Measurements from ENCODE around the gene SLC45A1.
"Not testable (repeated sequence)": the region's sequence is repeated elsewhere in the genome, so short reads cannot be mapped to it uniquely, and the experiment has no call there.

SLC45A1 gene

GRCh38 chr1:8317647-8318381 is at the start of gene SLC45A1:
Gene SLC45A1, plus strand, starts transcription at chr1:8318114. Its CDS starts 6,216 bp downstream, at chr1:8324330.
- DNase-seq, result peak; percentile 46 to 75 (median 62)

- no peak for DNase-seq
These were observed 44.9 kb upstream of the SLC45A1 start for GRCh38 chr1:8273036-8273435.

- no peak for DNase-seq
These were observed 43.6 kb upstream of the SLC45A1 start for GRCh38 chr1:8274352-8274751.

- DNase-seq, result no peak
These were observed 41.6 kb upstream of the SLC45A1 start for GRCh38 chr1:8276173-8276914.

GRCh38 chr1:8276932-8277331 is 41.0 kb upstream of the SLC45A1 start:
- no peak for DNase-seq

GRCh38 chr1:8278677-8279076 is 39.2 kb upstream of the SLC45A1 start:
- DNase-seq, result not testable (repeated sequence)

GRCh38 chr1:8281843-8282509 is 35.9 kb upstream of the SLC45A1 start:
- DNase-seq, result no peak

GRCh38 chr1:8283058-8283884 is 34.6 kb upstream of the SLC45A1 start:
- no peak for DNase-seq

GRCh38 chr1:8284127-8284526 is 33.8 kb upstream of the SLC45A1 start:
- no peak for DNase-seq

- no peak for DNase-seq
These were observed 32.8 kb upstream of the SLC45A1 start for GRCh38 chr1:8285103-8285502.

GRCh38 chr1:8285965-8286364 is 31.9 kb upstream of the SLC45A1 start:
- DNase-seq, result no peak

- no peak for DNase-seq
These were observed 24.8 kb upstream of the SLC45A1 start for GRCh38 chr1:8293118-8293517.

- DNase-seq, result no peak
These were observed 24.2 kb upstream of the SLC45A1 start for GRCh38 chr1:8293641-8294169.

GRCh38 chr1:8294170-8294697 is 23.7 kb upstream of the SLC45A1 start:
- DNase-seq, result no peak

GRCh38 chr1:8297245-8297644 is 20.7 kb upstream of the SLC45A1 start:
- DNase-seq, result no peak

- DNase-seq, result no peak
These were observed 18.0 kb upstream of the SLC45A1 start for GRCh38 chr1:8299963-8300362.

GRCh38 chr1:8302081-8302956 is 15.6 kb upstream of the SLC45A1 start:
- DNase-seq, result no peak

GRCh38 chr1:8303141-8303540 is 14.8 kb upstream of the SLC45A1 start:
- no peak for DNase-seq

- no peak for DNase-seq
These were observed 14.0 kb upstream of the SLC45A1 start for GRCh38 chr1:8303876-8304275.

- DNase-seq, result no peak
These were observed 10.3 kb upstream of the SLC45A1 start for GRCh38 chr1:8307628-8308027.

- DNase-seq, result no peak
These were observed 6.7 kb upstream of the SLC45A1 start for GRCh38 chr1:8311068-8311718.

All from activated CD4-positive, CD25-positive, alpha-beta regulatory T cell (primary cell).